OCI-LY3 (cell line): Measurements from ENCODE around the gene NQO2.
A peak's percentile ranks its signal among the peaks of the same experiment; 100 is the strongest.
"Not testable (repeated sequence)": the region's sequence is repeated elsewhere in the genome, so short reads cannot be mapped to it uniquely, and the experiment has no call there.

ENCODE experiments used
- H2AFZ ChIP-seq: fragments of 200-600, 300-600 bp; shearing (Covaris generic); 2 replicates; pipeline ENCODE4 v1.6.0; 2014; ENCODE audit warnings: antibody characterized with exemption, low read depth, low read length
- H3K27ac ChIP-seq: fragments of 200-600, 300-600 bp; sonication (generic); 2 replicates; pipeline ENCODE4 v1.5.1; 2014; ENCODE audit warnings: mild to moderate bottlenecking, low read length, moderate library complexity, mixed read lengths
- H3K27me3 ChIP-seq: fragments of 200-600, 300-600 bp; sonication (generic); 2 replicates; pipeline ENCODE4 v1.6.1; 2014; ENCODE audit warnings: low read depth, low read length, mixed read lengths
- H3K36me3 ChIP-seq: fragments of 200-600, 300-600 bp; sonication (generic); replicated peaks from 2 replicates; pipeline ENCODE3; 2014; ENCODE audit warnings: low read depth, low read length, mixed read lengths
- H3K4me1 ChIP-seq: fragments of 300-600, 200-600 bp; sonication (generic); 2 replicates; pipeline ENCODE4 v1.6.1; 2014; ENCODE audit warnings: low read length, mixed read lengths
- H3K4me2 ChIP-seq: fragments of 200-600, 300-600 bp; sonication (generic); 2 replicates; pipeline ENCODE4 v1.6.1; 2014; ENCODE audit warnings: low read length, mixed read lengths
- H3K4me3 ChIP-seq: fragments of 300-600, 200-600 bp; sonication (generic); 2 replicates; pipeline ENCODE4 v1.5.1; 2014; ENCODE audit warnings: antibody characterized with exemption, mild to moderate bottlenecking, low read length, moderate library complexity
- H3K79me2 ChIP-seq: fragments of 300-600, 200-600 bp; shearing (Covaris generic); 2 replicates; pipeline ENCODE4 v1.6.1; 2014; ENCODE audit warnings: mild to moderate bottlenecking, low read length, mixed read lengths
- H3K9ac ChIP-seq: fragments of 300-600, 200-600 bp; shearing (Covaris generic); 2 replicates; pipeline ENCODE4 v1.6.0; 2014; ENCODE audit warnings: mild to moderate bottlenecking, low read length, moderate library complexity
- H3K9me3 ChIP-seq: fragments of 200-600, 300-600 bp; shearing (Covaris generic); 2 replicates; pipeline ENCODE4 v1.6.1; 2014; ENCODE audit warnings: low read length, mixed read lengths; ENCODE audit not compliant: insufficient read depth
- H4K20me1 ChIP-seq: fragments of 200-600, 300-600 bp; sonication (generic); 2 replicates; pipeline ENCODE4 v1.6.1; 2016; ENCODE audit warnings: low read length, mixed read lengths; ENCODE audit not compliant: insufficient read depth
- EZH2phosphoT487 ChIP-seq: fragments of 200-600 bp; shearing (Covaris generic); IDR thresholded peaks from 2 replicates; pipeline ENCODE4 v1.6.1; 2018; ENCODE audit warnings: antibody characterized with exemption, mixed run types, low read depth
- TF ChIP-seq, protein P1 (sequence below): fragments of 200-600, 300-600 bp; sonication (generic); IDR thresholded peaks from 2 replicates; pipeline ENCODE4 v1.5.1; 2014; ENCODE audit warnings: antibody characterized with exemption, low read length, low read depth

Gene NQO2

DNA sequence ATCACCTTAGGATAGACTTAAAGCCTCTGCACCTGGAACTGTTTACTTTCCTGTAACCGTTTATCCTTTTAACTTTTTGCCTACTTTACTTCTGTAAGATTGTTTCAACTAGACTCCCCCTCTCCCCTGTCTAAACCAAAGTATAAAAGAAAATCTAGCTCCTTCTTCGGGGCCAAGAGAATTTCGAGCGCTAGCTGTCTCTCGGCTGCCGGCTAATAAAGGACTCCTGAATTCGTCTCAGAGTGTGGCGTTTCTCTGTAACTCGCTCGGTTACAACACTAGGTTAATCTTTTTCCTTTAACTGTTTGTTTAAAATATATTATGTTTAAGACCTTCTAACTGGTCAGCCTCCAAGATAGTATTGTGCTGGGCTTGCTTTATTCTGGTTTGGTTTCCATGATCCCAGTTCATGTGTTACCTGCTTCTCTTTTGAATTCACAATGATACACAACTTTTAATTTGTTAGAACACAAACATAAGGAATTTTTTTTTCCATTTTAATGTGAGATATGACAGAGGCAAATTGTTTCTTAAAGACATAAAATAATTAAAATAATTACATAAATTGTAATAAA lies 8.7 kb upstream of the NQO2 start:
- H3K79me2 ChIP-seq: no peaks in the 10 kb centered on the region
- H3K9me3 ChIP-seq: no peaks in the 10 kb centered on the region
- no peak overlapping the region for H3K4me2 ChIP-seq
- H3K4me3 ChIP-seq: no peak overlapping the region
- H3K36me3 ChIP-seq: no peaks in the 10 kb centered on the region
- no peak overlapping the region for H3K9ac ChIP-seq
- peaks cover 12% of the 10 kb centered on the region for H3K4me1 ChIP-seq
- no peak overlapping the region for H3K27ac ChIP-seq
- H2AFZ ChIP-seq: no peak overlapping the region
- H4K20me1 ChIP-seq: no peaks in the 10 kb centered on the region
- 0 out of 2 replicates have a peak, but pooled peaks cover 5% of the 10 kb centered on the region for H3K27me3 ChIP-seq
- TF ChIP-seq EZH2phosphoT487: no peak
- TF ChIP-seq, protein P1, sequence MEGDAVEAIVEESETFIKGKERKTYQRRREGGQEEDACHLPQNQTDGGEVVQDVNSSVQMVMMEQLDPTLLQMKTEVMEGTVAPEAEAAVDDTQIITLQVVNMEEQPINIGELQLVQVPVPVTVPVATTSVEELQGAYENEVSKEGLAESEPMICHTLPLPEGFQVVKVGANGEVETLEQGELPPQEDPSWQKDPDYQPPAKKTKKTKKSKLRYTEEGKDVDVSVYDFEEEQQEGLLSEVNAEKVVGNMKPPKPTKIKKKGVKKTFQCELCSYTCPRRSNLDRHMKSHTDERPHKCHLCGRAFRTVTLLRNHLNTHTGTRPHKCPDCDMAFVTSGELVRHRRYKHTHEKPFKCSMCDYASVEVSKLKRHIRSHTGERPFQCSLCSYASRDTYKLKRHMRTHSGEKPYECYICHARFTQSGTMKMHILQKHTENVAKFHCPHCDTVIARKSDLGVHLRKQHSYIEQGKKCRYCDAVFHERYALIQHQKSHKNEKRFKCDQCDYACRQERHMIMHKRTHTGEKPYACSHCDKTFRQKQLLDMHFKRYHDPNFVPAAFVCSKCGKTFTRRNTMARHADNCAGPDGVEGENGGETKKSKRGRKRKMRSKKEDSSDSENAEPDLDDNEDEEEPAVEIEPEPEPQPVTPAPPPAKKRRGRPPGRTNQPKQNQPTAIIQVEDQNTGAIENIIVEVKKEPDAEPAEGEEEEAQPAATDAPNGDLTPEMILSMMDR: no peak

DNA sequence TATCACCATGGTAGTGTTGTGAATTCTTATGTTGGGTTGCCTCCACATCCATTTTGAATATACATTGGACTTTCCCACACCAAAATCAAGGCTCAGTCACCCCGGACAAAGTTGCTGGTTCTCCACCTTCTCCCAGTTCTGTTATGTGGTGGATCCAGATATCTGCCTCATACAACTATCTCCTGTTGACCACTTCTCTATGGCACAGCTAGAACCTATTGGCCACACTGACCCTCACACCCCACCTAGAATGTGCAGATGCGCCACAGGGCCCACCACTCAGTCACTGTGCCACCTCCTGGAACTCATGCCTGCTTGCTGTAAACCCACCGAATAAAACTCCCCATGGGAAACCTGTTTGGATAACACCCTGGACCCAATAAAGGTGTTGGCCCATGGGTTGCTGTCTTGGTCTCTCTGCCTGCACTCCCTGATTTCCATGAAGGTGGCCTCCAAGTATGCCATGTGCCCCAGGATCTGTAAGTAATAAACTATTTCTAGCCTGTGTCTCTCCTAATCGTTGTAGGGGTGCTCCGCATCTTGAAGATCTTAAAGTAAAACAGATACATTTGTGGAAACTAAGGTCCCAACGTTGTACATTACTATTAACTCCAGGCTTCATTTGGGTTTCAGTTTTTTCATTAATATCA lies 7.2 kb upstream of the NQO2 start:
- Histone ChIP-seq H3K79me2 (no peaks in the 10 kb centered on the region), H3K27me3 (0 out of 2 replicates have a peak, but pooled peaks cover 5% of the 10 kb centered on the region)

DNA sequence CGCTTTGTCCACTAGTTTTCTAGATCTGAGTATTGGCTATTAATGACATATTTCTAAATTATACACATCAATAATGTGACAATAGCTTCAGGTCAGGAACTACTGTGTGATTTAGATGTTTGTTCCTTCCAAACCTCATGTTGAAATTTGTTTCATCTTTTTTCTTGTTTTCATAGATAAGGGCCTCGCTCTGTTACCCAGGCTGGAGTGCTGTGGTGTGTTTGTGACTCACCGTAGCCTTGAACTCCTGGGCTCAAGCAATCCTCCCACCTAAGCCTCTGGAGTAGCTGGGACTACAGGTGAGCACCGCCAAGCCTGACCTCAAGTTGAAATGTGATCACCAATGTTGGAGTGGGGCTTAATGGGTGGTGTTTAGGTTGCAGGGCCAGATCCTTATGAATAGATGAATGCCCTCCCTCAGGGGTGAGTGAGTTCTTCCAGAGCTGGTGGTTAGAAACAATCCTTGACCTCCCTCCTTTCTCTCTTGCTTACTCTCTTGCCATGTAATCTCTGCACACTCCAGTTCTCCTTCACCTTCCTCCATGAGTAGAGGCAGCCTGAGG lies 5.9 kb upstream of the NQO2 start:
- Histone ChIP-seq H3K27me3 (0 out of 2 replicates have a peak, but pooled peaks cover 5% of the 10 kb centered on the region), H3K36me3 (no peaks in the 10 kb centered on the region), H3K4me3 (no peak overlapping the region), H3K4me1 (peaks cover 6% of the 10 kb centered on the region), H3K79me2 (no peaks in the 10 kb centered on the region), H3K9ac (no peak overlapping the region), H3K27ac (no peak overlapping the region), H3K4me2 (no peak overlapping the region), H2AFZ (no peak overlapping the region), H3K9me3 (no peaks in the 10 kb centered on the region), H4K20me1 (no peaks in the 10 kb centered on the region)
- TF ChIP-seq, protein P1: no peak
- TF ChIP-seq EZH2phosphoT487: no peak

More for the DNA sequence above, 7.2 kb upstream of the NQO2 start:
- no peaks in the 10 kb centered on the region for H3K9me3 ChIP-seq
- H3K36me3 ChIP-seq: no peaks in the 10 kb centered on the region
- H3K4me1 ChIP-seq: peaks cover 12% of the 10 kb centered on the region
- TF ChIP-seq EZH2phosphoT487: no peak
- TF ChIP-seq, protein P1: no peak
- H3K4me2 ChIP-seq: no peak overlapping the region
- no peak overlapping the region for H3K27ac ChIP-seq
- H2AFZ ChIP-seq: no peak overlapping the region
- no peak overlapping the region for H3K4me3 ChIP-seq
- H4K20me1 ChIP-seq: no peaks in the 10 kb centered on the region
- H3K9ac ChIP-seq: no peak overlapping the region

DNA sequence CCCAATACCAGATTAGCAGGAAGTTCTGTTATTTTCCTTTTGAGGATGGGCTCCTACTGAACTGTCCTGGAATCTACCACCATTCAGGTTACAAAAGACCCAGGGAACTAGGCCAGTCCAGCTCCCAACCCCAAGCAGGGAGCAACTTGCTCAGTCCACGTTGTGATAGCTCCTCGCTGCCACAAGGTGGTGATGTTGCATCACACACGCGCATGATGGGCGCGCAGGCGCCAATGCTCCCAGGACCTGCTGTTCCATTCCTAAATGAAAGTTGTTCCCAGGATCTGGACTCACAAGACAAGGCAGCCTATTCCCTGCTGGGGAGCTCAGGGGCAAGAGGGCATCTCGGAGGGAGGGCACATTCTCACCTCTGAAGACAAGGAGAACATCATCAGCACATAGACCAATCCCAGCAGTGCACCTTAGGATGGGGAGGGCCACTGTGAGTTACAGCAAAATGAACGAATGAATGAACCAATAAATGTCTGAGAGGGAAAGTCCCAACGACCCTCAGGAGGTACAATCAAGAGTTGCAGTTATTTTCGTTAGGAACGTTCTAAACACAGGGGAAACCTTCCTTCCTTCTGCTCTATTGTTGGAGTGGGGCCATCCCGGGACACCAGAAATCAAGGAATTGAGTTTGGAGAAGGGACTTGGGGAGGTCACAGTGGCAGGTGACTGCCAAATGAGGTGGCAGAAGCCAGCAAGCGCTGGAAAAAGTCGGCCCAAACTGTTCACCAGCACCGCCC lies 1.3 kb upstream of the NQO2 start:
- TF ChIP-seq, protein P1: peak; percentile 37
- not testable (repeated sequence) for H3K27me3 ChIP-seq, H3K27ac ChIP-seq, H3K36me3 ChIP-seq, H3K9me3 ChIP-seq, H4K20me1 ChIP-seq, H3K4me1 ChIP-seq, H3K9ac ChIP-seq, H3K79me2 ChIP-seq
- Histone ChIP-seq H3K4me2 (peak overlapping the region; percentile 77), H2AFZ (peak overlapping the region; percentile 70; the same call in 1 of the 2 replicates), H3K4me3 (peak overlapping the region; percentile 83)
